Osteoblast (primary cell): ENCODE results near the gene GUCA1C. TPM values are rescaled to one million over a fixed set of nuclear protein-coding genes. Genes with fewer than 3 reads are reported as not detected.

Source experiments
- total RNA-seq: library from RNA; depleted of rRNA; stranded (reverse); fragments of >200 nt; gene quantifications from 2 replicates; pipeline ENCODE4 v1.2.3, GENCODE V29; 2012

Gene GUCA1C
- total RNA-seq, 1 donor: not detected

Other genes starting within 250 kb of the GUCA1C start
- gene RETNLB, start 196.5 kb downstream of the GUCA1C start, total RNA-seq: not detected in 2 replicates
- not detected in 2 replicates for gene TRAT1, start 131.1 kb downstream of the GUCA1C start, total RNA-seq
- gene MORC1, start 164.3 kb upstream of the GUCA1C start, total RNA-seq: not detected in 2 replicates
- not detected in 2 replicates for gene C3orf85, start 182.8 kb upstream of the GUCA1C start, total RNA-seq